Panc1 (cell line): Measurements from ENCODE around the gene DLGAP1.

Experiments used
- POLR2AphosphoS5 ChIP-seq: IDR thresholded peaks from 2 replicates; pipeline ENCODE4 v1.6.1; 2012; ENCODE audit warnings: mild to moderate bottlenecking, low read depth, low read length, moderate library complexity
- TF ChIP-seq, protein P1 (sequence below): fragments of 450-650 bp; IDR thresholded peaks from 2 replicates; pipeline ENCODE4 v1.5.1; 2017; ENCODE audit warnings: mild to moderate bottlenecking
- TF ChIP-seq, protein P2 (sequence below), 2 experiments: IDR thresholded peaks; 2 replicates each; pipeline ENCODE4 v1.6.1; 2011 to 2012; ENCODE audit warnings: low read depth in 2 of 2, control low read depth in 1 of 2, low read length in 1 of 2, mild to moderate bottlenecking in 1 of 2, moderate library complexity in 1 of 2; ENCODE audit not compliant: insufficient read depth in 1 of 2

DNA sequence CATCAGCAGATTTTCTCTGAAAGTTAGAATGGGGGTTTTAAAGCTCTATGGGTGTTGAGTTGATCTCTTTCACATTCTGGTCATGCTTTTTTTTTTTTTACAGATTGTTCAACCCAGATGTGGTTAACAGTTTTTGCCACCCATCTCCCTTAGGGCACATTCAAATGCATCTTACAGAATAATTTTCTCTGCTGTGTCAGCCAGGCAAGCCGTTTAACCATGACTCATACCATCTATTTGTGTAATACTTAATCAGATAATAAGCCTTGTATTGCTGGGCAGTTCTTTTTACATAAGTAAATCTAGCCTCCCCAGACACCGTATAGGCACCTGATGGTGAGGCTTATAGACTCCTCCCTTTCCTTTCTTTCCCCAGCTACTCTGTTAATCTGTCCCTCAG, 943.1 kb downstream of the DLGAP1 start:
- TF ChIP-seq, protein P1, sequence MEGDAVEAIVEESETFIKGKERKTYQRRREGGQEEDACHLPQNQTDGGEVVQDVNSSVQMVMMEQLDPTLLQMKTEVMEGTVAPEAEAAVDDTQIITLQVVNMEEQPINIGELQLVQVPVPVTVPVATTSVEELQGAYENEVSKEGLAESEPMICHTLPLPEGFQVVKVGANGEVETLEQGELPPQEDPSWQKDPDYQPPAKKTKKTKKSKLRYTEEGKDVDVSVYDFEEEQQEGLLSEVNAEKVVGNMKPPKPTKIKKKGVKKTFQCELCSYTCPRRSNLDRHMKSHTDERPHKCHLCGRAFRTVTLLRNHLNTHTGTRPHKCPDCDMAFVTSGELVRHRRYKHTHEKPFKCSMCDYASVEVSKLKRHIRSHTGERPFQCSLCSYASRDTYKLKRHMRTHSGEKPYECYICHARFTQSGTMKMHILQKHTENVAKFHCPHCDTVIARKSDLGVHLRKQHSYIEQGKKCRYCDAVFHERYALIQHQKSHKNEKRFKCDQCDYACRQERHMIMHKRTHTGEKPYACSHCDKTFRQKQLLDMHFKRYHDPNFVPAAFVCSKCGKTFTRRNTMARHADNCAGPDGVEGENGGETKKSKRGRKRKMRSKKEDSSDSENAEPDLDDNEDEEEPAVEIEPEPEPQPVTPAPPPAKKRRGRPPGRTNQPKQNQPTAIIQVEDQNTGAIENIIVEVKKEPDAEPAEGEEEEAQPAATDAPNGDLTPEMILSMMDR: no peak
- TF ChIP-seq POLR2AphosphoS5: peak; percentile 65; the same call in 1 of the 2 replicates
- TF ChIP-seq, protein P2, sequence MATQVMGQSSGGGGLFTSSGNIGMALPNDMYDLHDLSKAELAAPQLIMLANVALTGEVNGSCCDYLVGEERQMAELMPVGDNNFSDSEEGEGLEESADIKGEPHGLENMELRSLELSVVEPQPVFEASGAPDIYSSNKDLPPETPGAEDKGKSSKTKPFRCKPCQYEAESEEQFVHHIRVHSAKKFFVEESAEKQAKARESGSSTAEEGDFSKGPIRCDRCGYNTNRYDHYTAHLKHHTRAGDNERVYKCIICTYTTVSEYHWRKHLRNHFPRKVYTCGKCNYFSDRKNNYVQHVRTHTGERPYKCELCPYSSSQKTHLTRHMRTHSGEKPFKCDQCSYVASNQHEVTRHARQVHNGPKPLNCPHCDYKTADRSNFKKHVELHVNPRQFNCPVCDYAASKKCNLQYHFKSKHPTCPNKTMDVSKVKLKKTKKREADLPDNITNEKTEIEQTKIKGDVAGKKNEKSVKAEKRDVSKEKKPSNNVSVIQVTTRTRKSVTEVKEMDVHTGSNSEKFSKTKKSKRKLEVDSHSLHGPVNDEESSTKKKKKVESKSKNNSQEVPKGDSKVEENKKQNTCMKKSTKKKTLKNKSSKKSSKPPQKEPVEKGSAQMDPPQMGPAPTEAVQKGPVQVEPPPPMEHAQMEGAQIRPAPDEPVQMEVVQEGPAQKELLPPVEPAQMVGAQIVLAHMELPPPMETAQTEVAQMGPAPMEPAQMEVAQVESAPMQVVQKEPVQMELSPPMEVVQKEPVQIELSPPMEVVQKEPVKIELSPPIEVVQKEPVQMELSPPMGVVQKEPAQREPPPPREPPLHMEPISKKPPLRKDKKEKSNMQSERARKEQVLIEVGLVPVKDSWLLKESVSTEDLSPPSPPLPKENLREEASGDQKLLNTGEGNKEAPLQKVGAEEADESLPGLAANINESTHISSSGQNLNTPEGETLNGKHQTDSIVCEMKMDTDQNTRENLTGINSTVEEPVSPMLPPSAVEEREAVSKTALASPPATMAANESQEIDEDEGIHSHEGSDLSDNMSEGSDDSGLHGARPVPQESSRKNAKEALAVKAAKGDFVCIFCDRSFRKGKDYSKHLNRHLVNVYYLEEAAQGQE (IDR thresholded peaks at IDR 0.05; ENCODE audit: insufficient read depth in 1 of 2, low read depth in 2 of 2, low read length in 1 of 2): no peak
